Lower lobe of right lung (tissue), 2 donors: ENCODE results near the gene RGN. TPM values are rescaled to one million over a fixed set of nuclear protein-coding genes. Genes with fewer than 3 reads are reported as not detected.
"Not testable (repeated sequence)": the region's sequence is repeated elsewhere in the genome, so short reads cannot be mapped to it uniquely, and the experiment has no call there.

ENCODE experiments used
- ATAC-seq, 2 donors: fragments of 200-7000 bp; cut with Tn5 transposase; one replicate each; pipeline ENCODE4 v1.9.1; 2020 to 2022; ENCODE audit warnings: mild to moderate bottlenecking in 2 of 2, moderate library complexity in 2 of 2
- DNase-seq: peaks from one replicate; pipeline ENCODE4 v3.0.0-alpha.2; 2020
- H3K27ac ChIP-seq: fragments of 200-600 bp; one replicate; pipeline ENCODE4 v1.8.0; 2022
- H3K27me3 ChIP-seq: fragments of 200-600 bp; one replicate; pipeline ENCODE4 v1.8.0; 2022; ENCODE audit warnings: low read depth
- H3K36me3 ChIP-seq: fragments of 200-600 bp; one replicate; pipeline ENCODE4 v1.8.0; 2022; ENCODE audit warnings: mild to moderate bottlenecking
- H3K4me1 ChIP-seq: fragments of 200-600 bp; one replicate; pipeline ENCODE4 v1.8.0; 2022
- H3K4me3 ChIP-seq: fragments of 200-600 bp; one replicate; pipeline ENCODE4 v1.8.0; 2022; ENCODE audit warnings: mild to moderate bottlenecking
- H3K9me3 ChIP-seq: fragments of 200-600 bp; one replicate; pipeline ENCODE4 v1.8.0; 2022
- intact Hi-C: fragments of 100-400 bp; cut with DNase I; formaldehyde crosslinking; loops from one replicate; pipeline ENCODE4 v1.11.0; 2022
- total RNA-seq: library from RNA; stranded (reverse); fragmentation: NEBNext Ultra II Directional; extraction: Animal tissue kit (Norgen Biotek cat#: 25700); gene quantifications from one replicate; pipeline ENCODE4 v1.2.1, GENCODE V29; 2021
- TF ChIP-seq, protein P1 (sequence below): fragments of 200-600 bp; IDR thresholded peaks from one replicate; pipeline ENCODE4 v1.8.0; 2022; ENCODE audit warnings: antibody characterized with exemption, mild to moderate bottlenecking
- donor health status: DM: no; HTN: yes; CAD: no; lungs with severe emphysema.

The RGN gene
- total RNA-seq, 1 donor from 2014 or later = 11.9 TPM

DNA sequence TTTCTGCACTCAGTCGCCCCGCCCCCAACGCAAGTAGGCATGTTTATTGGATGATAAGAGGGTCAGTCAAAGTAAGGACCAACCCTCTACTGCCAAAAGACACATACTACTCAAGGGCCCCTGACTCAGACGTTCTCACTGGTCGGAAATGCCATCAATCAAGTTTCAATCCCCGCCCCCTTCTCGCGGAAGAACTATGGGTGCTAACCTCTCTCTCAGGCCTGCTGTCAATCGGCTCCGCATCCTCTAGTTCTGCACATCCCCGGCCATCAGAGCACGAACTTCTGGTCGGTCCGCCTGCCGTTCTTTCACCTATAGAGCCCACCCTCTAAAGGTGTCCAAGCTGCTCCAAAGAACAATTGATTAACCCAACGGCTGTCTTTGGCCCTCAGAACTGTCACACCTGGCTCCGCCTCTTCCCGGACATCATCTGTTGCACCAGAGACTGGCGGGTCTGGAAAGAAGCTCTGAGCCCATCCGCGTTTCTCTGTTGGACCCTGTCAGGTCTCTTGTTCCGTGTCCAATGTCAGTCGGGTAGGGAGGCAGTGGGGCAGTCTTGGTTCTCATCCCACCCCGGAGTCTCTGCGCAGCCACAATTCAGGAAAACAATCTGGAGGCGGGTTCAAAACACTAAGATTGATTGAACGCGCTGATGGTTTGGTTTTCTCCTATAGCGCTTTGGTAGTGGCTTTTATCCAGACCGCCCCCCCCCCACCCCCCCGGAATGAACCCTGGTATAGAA, 51.1 kb downstream of the RGN start:
- Histone ChIP-seq H3K27ac (peak overlapping the region; percentile 75), H3K27me3 (no peaks in the 10 kb centered on the region), H3K4me3 (peak overlapping the region; percentile 65), H3K36me3 (no peaks in the 10 kb centered on the region), H3K9me3 (no peaks in the 10 kb centered on the region), H3K4me1 (no peaks in the 10 kb centered on the region)
- TF ChIP-seq, protein P1, sequence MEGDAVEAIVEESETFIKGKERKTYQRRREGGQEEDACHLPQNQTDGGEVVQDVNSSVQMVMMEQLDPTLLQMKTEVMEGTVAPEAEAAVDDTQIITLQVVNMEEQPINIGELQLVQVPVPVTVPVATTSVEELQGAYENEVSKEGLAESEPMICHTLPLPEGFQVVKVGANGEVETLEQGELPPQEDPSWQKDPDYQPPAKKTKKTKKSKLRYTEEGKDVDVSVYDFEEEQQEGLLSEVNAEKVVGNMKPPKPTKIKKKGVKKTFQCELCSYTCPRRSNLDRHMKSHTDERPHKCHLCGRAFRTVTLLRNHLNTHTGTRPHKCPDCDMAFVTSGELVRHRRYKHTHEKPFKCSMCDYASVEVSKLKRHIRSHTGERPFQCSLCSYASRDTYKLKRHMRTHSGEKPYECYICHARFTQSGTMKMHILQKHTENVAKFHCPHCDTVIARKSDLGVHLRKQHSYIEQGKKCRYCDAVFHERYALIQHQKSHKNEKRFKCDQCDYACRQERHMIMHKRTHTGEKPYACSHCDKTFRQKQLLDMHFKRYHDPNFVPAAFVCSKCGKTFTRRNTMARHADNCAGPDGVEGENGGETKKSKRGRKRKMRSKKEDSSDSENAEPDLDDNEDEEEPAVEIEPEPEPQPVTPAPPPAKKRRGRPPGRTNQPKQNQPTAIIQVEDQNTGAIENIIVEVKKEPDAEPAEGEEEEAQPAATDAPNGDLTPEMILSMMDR = no peak
- intact Hi-C loops = no loop called here
- ATAC-seq (peak; percentile 98 to 99), DNase-seq (peak; percentile 87)

DNA sequence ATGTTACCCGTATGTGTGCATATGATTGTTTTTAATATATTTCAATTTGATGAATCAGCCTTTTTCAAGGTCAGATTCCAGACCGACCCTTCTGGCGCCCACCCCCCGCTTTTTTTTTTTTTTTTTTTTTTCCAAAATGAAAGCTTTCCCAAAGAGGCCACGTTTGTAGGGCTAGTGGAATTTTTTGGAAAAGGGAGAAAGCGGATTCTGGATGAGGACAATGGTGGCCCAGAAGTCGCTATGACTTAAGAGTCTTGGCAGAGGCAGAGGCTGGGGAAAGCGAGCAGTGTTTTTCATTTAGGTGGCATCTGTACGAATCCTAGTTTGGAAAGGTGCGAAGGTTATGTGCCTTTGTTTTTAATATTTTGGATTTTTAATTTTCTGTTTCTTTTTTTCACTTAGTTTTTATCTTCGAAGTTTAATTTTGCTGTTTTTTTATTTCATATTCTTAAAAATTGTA, 51.7 kb downstream of the RGN start:
- no peaks in the 10 kb centered on the region for H3K9me3 ChIP-seq
- intact Hi-C loops = no loop called here
- peak overlapping the region; percentile 75 for H3K27ac ChIP-seq
- ATAC-seq = no peak
- TF ChIP-seq, protein P1 = no peak
- no peaks in the 10 kb centered on the region for H3K36me3 ChIP-seq
- peak overlapping the region; percentile 65 for H3K4me3 ChIP-seq
- H3K4me1 ChIP-seq = no peaks in the 10 kb centered on the region
- DNase-seq = no peak
- no peaks in the 10 kb centered on the region for H3K27me3 ChIP-seq

DNA sequence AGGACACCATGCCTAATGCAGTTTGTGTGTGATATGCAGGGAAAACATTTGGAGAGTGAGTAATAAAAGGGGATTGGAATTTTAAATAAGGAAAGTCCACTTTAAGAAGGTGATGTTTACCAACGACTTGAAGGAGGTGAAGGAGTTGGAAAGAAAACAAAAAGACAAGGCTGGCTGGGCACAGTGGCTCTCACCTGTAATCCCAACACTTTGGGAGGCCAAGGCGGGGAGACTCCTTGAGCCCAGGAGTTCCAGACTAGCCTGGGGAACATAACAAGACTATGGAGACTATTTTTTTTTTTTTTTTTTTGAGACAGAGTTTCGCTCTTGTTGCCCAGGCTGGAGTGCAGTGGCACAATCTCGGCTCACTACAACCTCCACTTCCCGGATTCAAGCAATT, 55.2 kb downstream of the RGN start:
- Histone ChIP-seq H3K4me3 (no peak overlapping the region), H3K27me3 (no peaks in the 10 kb centered on the region), H3K27ac (no peak overlapping the region), H3K9me3 (no peaks in the 10 kb centered on the region), H3K36me3 (no peaks in the 10 kb centered on the region), H3K4me1 (no peaks in the 10 kb centered on the region)
- ATAC-seq (peak; percentile 49 to 51), DNase-seq (peak; percentile 50)
- intact Hi-C loops = no loop called here
- TF ChIP-seq, protein P1 = no peak

DNA sequence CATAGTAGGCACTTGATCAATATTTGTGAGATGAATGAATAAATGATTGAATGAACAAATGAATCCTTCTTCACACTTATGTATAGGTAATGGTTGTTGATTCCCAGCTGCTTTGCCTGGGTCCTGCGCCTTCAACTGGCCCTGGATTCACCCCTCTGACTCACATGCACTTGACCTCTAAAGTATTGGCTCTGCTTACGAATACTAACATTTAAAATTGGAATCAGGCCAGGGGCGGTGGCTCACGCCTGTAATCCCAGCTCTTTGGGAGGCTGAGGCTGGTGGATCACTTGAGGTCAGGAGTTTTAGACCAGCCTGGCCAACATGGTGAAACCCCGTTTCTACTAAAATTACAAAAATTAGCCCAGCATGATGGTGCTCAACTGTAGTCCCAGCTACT, 57.4 kb downstream of the RGN start:
- intact Hi-C loops, H3K36me3 ChIP-seq, H3K4me1 ChIP-seq, DNase-seq, H3K27ac ChIP-seq, H3K4me3 ChIP-seq, H3K9me3 ChIP-seq, H3K27me3 ChIP-seq: not testable (repeated sequence)
- peak in 1 of 2 donors; percentile 64 for ATAC-seq

DNA sequence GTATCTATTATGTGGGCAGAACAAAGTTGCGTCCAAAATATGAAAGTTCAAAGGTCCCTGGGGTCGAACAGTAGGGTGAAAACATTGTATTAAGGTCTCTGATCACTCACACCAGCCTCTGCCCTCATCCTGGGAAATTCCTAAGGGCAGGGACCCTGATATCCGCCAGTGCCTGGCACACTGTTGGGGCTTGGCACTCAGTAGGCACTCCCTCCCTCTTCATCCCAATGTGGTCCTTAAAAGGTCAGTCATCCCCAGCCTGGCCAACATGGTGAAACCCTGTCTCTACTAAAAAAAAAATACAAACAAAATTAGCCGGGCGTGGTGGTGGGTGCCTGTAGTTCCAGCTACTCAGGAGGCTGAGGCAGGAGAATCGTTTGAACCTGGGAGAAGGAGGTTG, 59.9 kb downstream of the RGN start:
- intact Hi-C loops = no loop called here
- DNase-seq (no peak), ATAC-seq (no peak)
- peaks cover 18% of the 10 kb centered on the region for H3K36me3 ChIP-seq
- H3K4me3 ChIP-seq = no peak overlapping the region
- TF ChIP-seq, protein P1 = no peak
- no peaks in the 10 kb centered on the region for H3K9me3 ChIP-seq
- no peak overlapping the region for H3K27ac ChIP-seq
- no peaks in the 10 kb centered on the region for H3K4me1 ChIP-seq
- no peaks in the 10 kb centered on the region for H3K27me3 ChIP-seq

Other genes starting within 250 kb of the RGN start
- gene RP2, start 241.4 kb upstream of the RGN start, total RNA-seq = 16.8 TPM
- 8.5 TPM for gene JADE3, start 166.0 kb upstream of the RGN start, total RNA-seq
- gene NDUFB11, start 66.3 kb downstream of the RGN start, total RNA-seq = 57.1 TPM
- gene RBM10, start 66.8 kb downstream of the RGN start, total RNA-seq = 32.1 TPM
- 152 TPM for gene UBA1, start 115.4 kb downstream of the RGN start, total RNA-seq
- 59.2 TPM for gene CDK16, start 140.2 kb downstream of the RGN start, total RNA-seq
- 52.9 TPM for gene USP11, start 154.6 kb downstream of the RGN start, total RNA-seq